Loucy (cell line): ENCODE measurements around the gene AHI1.
"Not testable (repeated sequence)": the region's sequence is repeated elsewhere in the genome, so short reads cannot be mapped to it uniquely, and the experiment has no call there.

Source experiments
- H2AFZ ChIP-seq: fragments of 200-600 bp; sonication (generic); 2 replicates; pipeline ENCODE4 v1.6.0; 2016; ENCODE audit warnings: antibody characterized with exemption, mild to moderate bottlenecking, low read length, moderate library complexity
- H3F3A ChIP-seq: fragments of 200-600 bp; 2 replicates; pipeline ENCODE4 v1.6.0; 2016; ENCODE audit warnings: antibody characterized with exemption, low read depth, mild to moderate bottlenecking
- H3K27me3 ChIP-seq: fragments of 200-600 bp; sonication (generic); 2 replicates; pipeline ENCODE4 v1.6.1; 2014; ENCODE audit warnings: low read length, mild to moderate bottlenecking; ENCODE audit not compliant: insufficient read depth, poor library complexity, severe bottlenecking
- H3K36me3 ChIP-seq: fragments of 200-600 bp; sonication (generic); 2 replicates; pipeline ENCODE4 v1.6.1; 2016; ENCODE audit warnings: low read length; ENCODE audit not compliant: insufficient read depth
- H3K4me1 ChIP-seq: fragments of 200-600 bp; sonication (generic); 2 replicates; pipeline ENCODE4 v1.5.1; 2014; ENCODE audit warnings: low read length, mild to moderate bottlenecking; ENCODE audit not compliant: insufficient read depth, poor library complexity, severe bottlenecking
- H3K4me2 ChIP-seq: fragments of 200-600 bp; sonication (generic); 2 replicates; pipeline ENCODE4 v1.6.0; 2014; ENCODE audit warnings: antibody characterized with exemption, low read length, low read depth, mild to moderate bottlenecking; ENCODE audit not compliant: poor library complexity, severe bottlenecking
- H3K4me3 ChIP-seq: fragments of 200-600 bp; sonication (generic); 2 replicates; pipeline ENCODE4 v1.5.1; 2014; ENCODE audit warnings: low read length, mild to moderate bottlenecking, mixed read lengths; ENCODE audit not compliant: poor library complexity, severe bottlenecking
- H3K79me2 ChIP-seq: fragments of 200-600 bp; sonication (generic); 2 replicates; pipeline ENCODE4 v1.6.1; 2014; ENCODE audit warnings: low read length; ENCODE audit not compliant: insufficient read depth
- H3K9ac ChIP-seq: fragments of 200-600 bp; sonication (generic); 2 replicates; pipeline ENCODE4 v1.6.0; 2014; ENCODE audit warnings: mild to moderate bottlenecking, low read depth, low read length, moderate library complexity; ENCODE audit not compliant: poor library complexity, severe bottlenecking
- H3K9me2 ChIP-seq: fragments of 200-600 bp; sonication (generic); replicated peaks from 2 replicates; pipeline ENCODE4 v1.6.1; 2016; ENCODE audit warnings: low read depth, low read length, mixed read lengths
- H3K9me3 ChIP-seq: fragments of 200-600 bp; sonication (generic); 2 replicates; pipeline ENCODE4 v1.6.1; 2014; ENCODE audit warnings: mild to moderate bottlenecking, antibody characterized with exemption, low read length, low read depth; ENCODE audit not compliant: insufficient read depth
- H4K20me1 ChIP-seq: fragments of 200-600 bp; sonication (generic); 2 replicates; pipeline ENCODE4 v1.6.0; 2014; ENCODE audit warnings: antibody characterized with exemption, low read length, mild to moderate bottlenecking; ENCODE audit not compliant: insufficient read depth, poor library complexity, severe bottlenecking
- EZH2phosphoT487 ChIP-seq: fragments of 200-600 bp; IDR thresholded peaks from 2 replicates; pipeline ENCODE4 v1.6.1; 2018; ENCODE audit warnings: antibody characterized with exemption, mild to moderate bottlenecking, moderate library complexity, borderline replicate concordance
- TF ChIP-seq, protein P1 (sequence below): fragments of 200-600 bp; sonication (generic); conservative IDR thresholded peaks from 2 replicates; pipeline ENCODE4 v1.5.1; 2014; ENCODE audit warnings: mild to moderate bottlenecking, antibody characterized with exemption, low read length

The AHI1 gene

DNA sequence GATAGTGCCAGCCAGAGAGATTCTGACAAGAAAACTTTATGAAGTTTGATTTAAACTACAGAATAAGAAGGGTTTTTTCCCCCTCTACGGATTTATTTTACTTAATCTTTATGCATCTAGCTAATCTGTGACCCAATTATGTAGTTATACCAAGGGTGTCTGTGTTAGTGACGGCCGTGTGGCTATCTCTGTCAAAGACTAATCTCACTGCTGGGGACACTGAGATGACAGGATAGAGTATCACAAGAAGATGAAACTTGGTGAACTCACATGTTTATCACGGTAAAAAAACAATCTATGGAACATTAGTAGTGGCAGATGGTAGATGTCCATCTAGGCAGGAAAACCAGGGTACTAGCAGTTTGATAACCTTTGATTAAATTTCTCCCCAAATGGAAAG, 149.7 kb downstream of the AHI1 start:
- Histone ChIP-seq H3K27me3 (no peaks in the 10 kb centered on the region), H3K4me3 (no peak overlapping the region), H3K36me3 (no peaks in the 10 kb centered on the region), H3K4me2 (peak overlapping the region; percentile 38), H2AFZ (no peak overlapping the region), H4K20me1 (no peaks in the 10 kb centered on the region), H3F3A (peaks cover 2% of the 10 kb centered on the region; the same call in 1 of the 2 replicates), H3K4me1 (peaks cover 42% of the 10 kb centered on the region), H3K9me3 (no peaks in the 10 kb centered on the region), H3K79me2 (no peaks in the 10 kb centered on the region), H3K9ac (no peak overlapping the region), H3K9me2 (no peaks in the 10 kb centered on the region)
- TF ChIP-seq, protein P1, sequence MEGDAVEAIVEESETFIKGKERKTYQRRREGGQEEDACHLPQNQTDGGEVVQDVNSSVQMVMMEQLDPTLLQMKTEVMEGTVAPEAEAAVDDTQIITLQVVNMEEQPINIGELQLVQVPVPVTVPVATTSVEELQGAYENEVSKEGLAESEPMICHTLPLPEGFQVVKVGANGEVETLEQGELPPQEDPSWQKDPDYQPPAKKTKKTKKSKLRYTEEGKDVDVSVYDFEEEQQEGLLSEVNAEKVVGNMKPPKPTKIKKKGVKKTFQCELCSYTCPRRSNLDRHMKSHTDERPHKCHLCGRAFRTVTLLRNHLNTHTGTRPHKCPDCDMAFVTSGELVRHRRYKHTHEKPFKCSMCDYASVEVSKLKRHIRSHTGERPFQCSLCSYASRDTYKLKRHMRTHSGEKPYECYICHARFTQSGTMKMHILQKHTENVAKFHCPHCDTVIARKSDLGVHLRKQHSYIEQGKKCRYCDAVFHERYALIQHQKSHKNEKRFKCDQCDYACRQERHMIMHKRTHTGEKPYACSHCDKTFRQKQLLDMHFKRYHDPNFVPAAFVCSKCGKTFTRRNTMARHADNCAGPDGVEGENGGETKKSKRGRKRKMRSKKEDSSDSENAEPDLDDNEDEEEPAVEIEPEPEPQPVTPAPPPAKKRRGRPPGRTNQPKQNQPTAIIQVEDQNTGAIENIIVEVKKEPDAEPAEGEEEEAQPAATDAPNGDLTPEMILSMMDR = no peak
- TF ChIP-seq EZH2phosphoT487 = no peak

DNA sequence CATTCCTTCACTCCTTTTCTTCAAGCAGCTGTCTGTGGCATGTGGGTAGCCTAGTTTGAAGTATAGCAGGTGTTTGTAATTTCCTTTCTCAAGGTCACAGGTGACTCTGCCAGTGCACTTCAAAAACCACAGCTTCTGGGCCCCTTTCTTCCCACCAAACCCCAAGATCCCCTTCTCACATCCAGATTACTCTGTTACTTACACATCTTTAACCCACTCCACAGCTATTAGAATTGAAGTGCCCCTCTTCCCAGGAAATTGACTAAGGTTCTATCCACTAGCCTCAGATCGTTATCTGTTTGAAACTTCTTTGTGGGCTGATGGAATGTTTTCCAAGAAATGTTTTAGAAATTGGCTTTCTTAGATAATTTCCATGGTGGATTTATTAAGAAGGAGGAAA, 150.8 kb downstream of the AHI1 start:
- peaks cover 39% of the 10 kb centered on the region for H3K4me1 ChIP-seq
- H3K79me2 ChIP-seq = no peaks in the 10 kb centered on the region
- H3K9me3 ChIP-seq = no peaks in the 10 kb centered on the region
- no peaks in the 10 kb centered on the region for H3K27me3 ChIP-seq
- no peak overlapping the region for H2AFZ ChIP-seq
- peaks cover 2% of the 10 kb centered on the region; the same call in 1 of the 2 replicates for H3F3A ChIP-seq
- H3K9ac ChIP-seq = peak overlapping the region; percentile 4
- no peaks in the 10 kb centered on the region for H3K36me3 ChIP-seq
- H3K4me3 ChIP-seq = no peak overlapping the region
- no peaks in the 10 kb centered on the region for H3K9me2 ChIP-seq
- H3K4me2 ChIP-seq = peak overlapping the region; percentile 38
- TF ChIP-seq, protein P1 = no peak
- no peak for TF ChIP-seq EZH2phosphoT487
- H4K20me1 ChIP-seq = no peaks in the 10 kb centered on the region

DNA sequence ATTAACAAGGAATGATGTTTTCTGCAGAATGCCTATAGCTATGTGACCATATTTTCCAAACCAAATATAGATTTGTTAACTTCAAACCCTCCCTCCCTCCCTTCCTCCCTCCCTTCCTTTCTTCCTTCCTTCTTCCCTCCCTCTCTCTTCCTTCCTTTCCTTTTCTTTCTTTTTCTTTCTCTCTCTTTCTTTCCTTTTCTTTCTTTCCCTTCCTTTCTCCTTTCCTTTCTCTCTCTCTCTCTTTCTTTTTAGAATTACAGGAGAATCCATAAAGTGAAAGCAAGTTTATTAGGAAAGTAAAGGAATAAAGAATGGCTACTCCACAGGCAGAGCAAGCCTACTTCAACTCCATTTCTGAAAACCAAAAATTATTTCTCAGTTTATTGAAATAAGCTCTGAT, 153.0 kb downstream of the AHI1 start:
- Histone ChIP-seq H3K4me2 (peak overlapping the region; percentile 13), H3K4me3 (no peak overlapping the region), H3K27me3 (no peaks in the 10 kb centered on the region), H3F3A (peaks cover 2% of the 10 kb centered on the region; the same call in 1 of the 2 replicates), H4K20me1 (no peaks in the 10 kb centered on the region), H3K9me3 (0 out of 2 replicates have a peak, but pooled peaks cover 2% of the 10 kb centered on the region), H3K9me2 (no peaks in the 10 kb centered on the region), H3K9ac (no peak overlapping the region), H2AFZ (no peak overlapping the region), H3K79me2 (no peaks in the 10 kb centered on the region), H3K4me1 (peaks cover 39% of the 10 kb centered on the region), H3K36me3 (no peaks in the 10 kb centered on the region)
- TF ChIP-seq, protein P1 = no peak
- TF ChIP-seq EZH2phosphoT487 = no peak

DNA sequence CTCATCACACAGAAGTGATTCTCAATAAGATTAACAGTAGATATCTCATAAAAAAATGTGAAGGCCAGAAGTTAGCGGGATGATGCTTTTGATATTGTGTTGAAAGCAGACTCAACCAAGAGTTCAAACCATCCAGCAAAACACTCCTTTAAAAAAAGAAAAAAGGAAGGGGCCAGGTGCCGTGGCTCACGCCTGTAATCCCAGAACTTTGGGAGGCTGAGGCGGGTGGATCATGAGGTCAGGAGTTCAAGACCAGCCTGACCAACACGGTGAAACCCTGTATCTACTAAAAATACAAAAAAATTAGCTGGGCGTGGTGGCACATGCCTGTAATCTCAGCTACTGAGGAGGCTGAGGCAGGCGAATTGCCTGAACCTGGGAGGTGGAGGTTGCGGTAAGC, 157.6 kb downstream of the AHI1 start:
- H3K9me2 ChIP-seq, H3K9ac ChIP-seq, H3K4me2 ChIP-seq, H2AFZ ChIP-seq, H3K79me2 ChIP-seq, H3K36me3 ChIP-seq, H4K20me1 ChIP-seq, H3K9me3 ChIP-seq, H3F3A ChIP-seq, H3K4me3 ChIP-seq, H3K27me3 ChIP-seq, H3K4me1 ChIP-seq: not testable (repeated sequence)
